Tibial nerve (tissue), 4 donors: Measurements from ENCODE around the gene SAA1. TPM values are rescaled to one million over a fixed set of nuclear protein-coding genes. Genes with fewer than 3 reads are reported as not detected.

Experiments used
- DNase-seq, 2 donors: peaks; one replicate each; pipeline ENCODE4 v3.0.0-alpha.2; 2019; ENCODE audit warnings: low spot score in 2 of 2
- H3K27ac ChIP-seq, 4 donors: fragments of 200-600 bp; sonication (generic) in 3 of 4; one replicate each; pipeline ENCODE4 v1.5.1; 2017 to 2019; ENCODE audit warnings: mild to moderate bottlenecking in 1 of 4
- H3K27me3 ChIP-seq, 2 donors: fragments of 200-600 bp; sonication (generic) in 1 of 2; one replicate each; pipeline versions ENCODE4 v1.5.1 to v1.6.0; 2017 to 2019
- H3K36me3 ChIP-seq, 3 donors: fragments of 200-600 bp; sonication (generic); one replicate each; pipeline ENCODE4 v1.5.1; 2018 to 2019
- H3K4me1 ChIP-seq, 4 donors: fragments of 200-600 bp; sonication (generic) in 3 of 4; one replicate each; pipeline ENCODE4 v1.5.1; 2017 to 2019
- H3K4me3 ChIP-seq, 4 donors: fragments of 200-600 bp; sonication (generic) in 3 of 4; one replicate each; pipeline ENCODE4 v1.5.1; 2017 to 2019; ENCODE audit warnings: mild to moderate bottlenecking in 1 of 4, moderate library complexity in 1 of 4
- H3K9me3 ChIP-seq, 4 donors: fragments of 200-600 bp; sonication (generic) in 3 of 4; one replicate each; pipeline ENCODE4 v1.5.1; 2017 to 2019
- EP300 ChIP-seq, 2 donors: sonication (generic); formaldehyde crosslinking; IDR thresholded peaks; one replicate each; pipeline ENCODE4 v1.6.1; 2017; ENCODE audit warnings: antibody characterized with exemption in 2 of 2, mild to moderate bottlenecking in 1 of 2
- POLR2A ChIP-seq, 2 donors: fragments of 450-650 bp; IDR thresholded peaks; one replicate each; pipeline ENCODE4 v1.6.1; 2017; ENCODE audit warnings: antibody characterized with exemption in 2 of 2, mild to moderate bottlenecking in 2 of 2, moderate library complexity in 2 of 2
- WGBS, 2 donors: methylation state at CpG; one replicate each; pipeline ENCODE4 v1.1.5; 2018; 5-methylcytosine and 5-hydroxymethylcytosine counted together
- total RNA-seq, 4 donors: library from RNA; depleted of rRNA; stranded (reverse); fragments of >200 nt; gene quantifications; one replicate each; pipeline ENCODE4 v1.1.0, GENCODE V29; 2016
- TF ChIP-seq, protein P1 (sequence below), 5 experiments: fragments of 200-600 bp in 3 of 5; fragments of 450-650 bp in 2 of 5; sonication (generic) in 3 of 5; IDR thresholded peaks; one replicate each; pipeline ENCODE4 v1.5.1; 2016 to 2019; ENCODE audit warnings: antibody characterized with exemption in 5 of 5, mild to moderate bottlenecking in 3 of 5, moderate library complexity in 2 of 5

Gene SAA1
- total RNA-seq, 4 donors from 2014 or later, result 7.8 to 58.8 (median 16.6) TPM

GRCh38 chr11:18229501-18229900 is 36.6 kb upstream of the SAA1 start:
- TF ChIP-seq, protein P1, sequence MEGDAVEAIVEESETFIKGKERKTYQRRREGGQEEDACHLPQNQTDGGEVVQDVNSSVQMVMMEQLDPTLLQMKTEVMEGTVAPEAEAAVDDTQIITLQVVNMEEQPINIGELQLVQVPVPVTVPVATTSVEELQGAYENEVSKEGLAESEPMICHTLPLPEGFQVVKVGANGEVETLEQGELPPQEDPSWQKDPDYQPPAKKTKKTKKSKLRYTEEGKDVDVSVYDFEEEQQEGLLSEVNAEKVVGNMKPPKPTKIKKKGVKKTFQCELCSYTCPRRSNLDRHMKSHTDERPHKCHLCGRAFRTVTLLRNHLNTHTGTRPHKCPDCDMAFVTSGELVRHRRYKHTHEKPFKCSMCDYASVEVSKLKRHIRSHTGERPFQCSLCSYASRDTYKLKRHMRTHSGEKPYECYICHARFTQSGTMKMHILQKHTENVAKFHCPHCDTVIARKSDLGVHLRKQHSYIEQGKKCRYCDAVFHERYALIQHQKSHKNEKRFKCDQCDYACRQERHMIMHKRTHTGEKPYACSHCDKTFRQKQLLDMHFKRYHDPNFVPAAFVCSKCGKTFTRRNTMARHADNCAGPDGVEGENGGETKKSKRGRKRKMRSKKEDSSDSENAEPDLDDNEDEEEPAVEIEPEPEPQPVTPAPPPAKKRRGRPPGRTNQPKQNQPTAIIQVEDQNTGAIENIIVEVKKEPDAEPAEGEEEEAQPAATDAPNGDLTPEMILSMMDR (IDR thresholded peaks at IDR 0.05), result no peak
- TF ChIP-seq EP300 (IDR thresholded peaks at IDR 0.05) (no peak), POLR2A (IDR thresholded peaks at IDR 0.05) (no peak)
- no peaks in the 10 kb centered on the region for H3K27me3 ChIP-seq
- 64 to 73% methylated on average over 2 to 3 of the region's 3 CpGs for WGBS, 2 donors
- no peaks in the 10 kb centered on the region for H3K4me1 ChIP-seq
- no peaks in the 10 kb centered on the region for H3K36me3 ChIP-seq
- H3K9me3 ChIP-seq, result peaks cover 0 to 4% (median 0%) of the 10 kb centered on the region in 4 donors
- DNase-seq, result no peak
- no peak overlapping the region for H3K4me3 ChIP-seq
- H3K27ac ChIP-seq, result peak overlapping the region in 1 of 4 donors; percentile 26

- TF ChIP-seq, protein P1 (IDR thresholded peaks at IDR 0.05), result no peak
- TF ChIP-seq POLR2A (IDR thresholded peaks at IDR 0.05) (no peak), EP300 (IDR thresholded peaks at IDR 0.05) (no peak)
- 68 to 81% methylated on average over 2 of the region's 2 CpGs for WGBS, 2 donors
Measured at GRCh38 chr11:18230859-18231258, 35.2 kb upstream of the SAA1 start.

GRCh38 chr11:18233912-18234311 is 32.2 kb upstream of the SAA1 start:
- no peaks in the 10 kb centered on the region for H3K9me3 ChIP-seq
- H3K4me3 ChIP-seq, result no peak overlapping the region
- TF ChIP-seq EP300 (IDR thresholded peaks at IDR 0.05) (no peak), POLR2A (IDR thresholded peaks at IDR 0.05) (no peak)
- TF ChIP-seq, protein P1 (IDR thresholded peaks at IDR 0.05), result no peak
- no peak for DNase-seq
- 88 to 93% methylated on average over 4 of the region's 4 CpGs for WGBS, 2 donors
- no peaks in the 10 kb centered on the region for H3K27me3 ChIP-seq
- H3K36me3 ChIP-seq, result no peaks in the 10 kb centered on the region
- H3K27ac ChIP-seq, result no peak overlapping the region
- no peaks in the 10 kb centered on the region for H3K4me1 ChIP-seq

More at GRCh38 chr11:18230859-18231258, 35.2 kb upstream of the SAA1 start:
- Histone ChIP-seq H3K4me1 (no peaks in the 10 kb centered on the region), H3K27me3 (no peaks in the 10 kb centered on the region), H3K27ac (no peak overlapping the region), H3K4me3 (no peak overlapping the region), H3K9me3 (no peaks in the 10 kb centered on the region), H3K36me3 (no peaks in the 10 kb centered on the region)
- no peak for DNase-seq

GRCh38 chr11:18235394-18236334 is 30.4 kb upstream of the SAA1 start:
- DNase-seq, result no peak
- H3K27me3 ChIP-seq, result no peaks in the 10 kb centered on the region
- TF ChIP-seq POLR2A (IDR thresholded peaks at IDR 0.05) (no peak), EP300 (IDR thresholded peaks at IDR 0.05) (no peak)
- TF ChIP-seq, protein P1 (IDR thresholded peaks at IDR 0.05), result no peak
- no peaks in the 10 kb centered on the region for H3K9me3 ChIP-seq
- no peak overlapping the region for H3K4me3 ChIP-seq
- WGBS, 2 donors, result 57% methylated on average over 8 of the region's 8 CpGs
- H3K36me3 ChIP-seq, result no peaks in the 10 kb centered on the region
- H3K27ac ChIP-seq, result no peak overlapping the region
- H3K4me1 ChIP-seq, result no peaks in the 10 kb centered on the region

DNA sequence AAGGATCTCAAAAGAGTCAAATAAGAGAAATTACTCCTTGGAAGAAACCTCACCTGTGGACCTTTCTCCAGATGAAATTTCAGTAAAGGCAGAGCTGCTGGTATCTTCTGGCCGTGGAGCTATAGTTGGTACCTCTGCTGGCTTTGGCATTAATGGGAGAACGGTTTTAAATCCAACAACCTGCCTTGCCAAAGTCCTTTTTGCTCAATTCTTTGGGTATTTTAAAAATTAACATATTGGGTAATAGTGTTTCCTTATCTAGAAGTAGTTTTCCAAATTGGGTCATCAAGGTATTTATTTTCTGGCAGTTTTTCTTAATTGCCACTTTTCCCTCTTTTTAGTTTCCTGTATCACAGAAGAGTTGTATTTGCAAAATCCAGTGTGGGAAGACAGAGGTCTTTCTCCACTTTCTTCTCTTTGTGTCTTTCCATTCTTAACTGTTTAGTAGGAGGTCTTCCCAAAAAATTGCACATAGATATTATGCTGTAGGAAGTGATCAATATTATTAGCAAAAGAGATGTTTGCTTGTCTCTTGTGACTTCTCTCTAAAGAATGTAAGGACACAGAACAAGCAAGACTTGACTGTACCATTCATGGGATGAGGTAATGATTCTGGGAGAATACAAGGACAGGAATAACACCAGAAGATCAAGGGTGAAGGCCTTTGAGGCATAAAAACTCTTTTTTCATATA is 29.3 kb upstream of the SAA1 start, which contains the start of gene SAA4:
SAA4 (minus strand) TSS at position 139 of the 693 bp plus-strand sequence. CDS start 876 bp downstream, outside the sequence.
- no peaks in the 10 kb centered on the region for H3K36me3 ChIP-seq
- 62 to 77% methylated on average over 2 of the region's 2 CpGs for WGBS, 2 donors
- no peak for DNase-seq
- no peaks in the 10 kb centered on the region for H3K9me3 ChIP-seq
- H3K4me1 ChIP-seq, result no peaks in the 10 kb centered on the region
- H3K27ac ChIP-seq, result no peak within 1 kb of the TSS
- TF ChIP-seq EP300 (IDR thresholded peaks at IDR 0.05) (no peak), POLR2A (IDR thresholded peaks at IDR 0.05) (no peak)
- TF ChIP-seq, protein P1 (IDR thresholded peaks at IDR 0.05), result no peak
- H3K27me3 ChIP-seq, result no peaks in the 10 kb centered on the region
- H3K4me3 ChIP-seq, result no peak within 1 kb of the TSS
